Cardiac fibroblast (primary cell): ENCODE results near the gene NRAP.

Experiments
- DNase-seq, 2 donors: peaks; one replicate each; pipeline versions ENCODE4 v3.0.0 to v3.0.0-alpha.2; 2010; ENCODE audit warnings: low read depth in 2 of 2
- H3K4me3 ChIP-seq, 2 donors: replicated peaks in 1 of 2; 1 replicate in 1 of 2; 2 replicates in 1 of 2; pipeline ENCODE4 v1.5.1; 2011; ENCODE audit warnings: low read depth in 2 of 2, low read length in 2 of 2, mild to moderate bottlenecking in 2 of 2, moderate library complexity in 1 of 2
- CTCF ChIP-seq: IDR thresholded peaks from one replicate; pipeline ENCODE4 v1.5.1; 2011; ENCODE audit warnings: low read depth, mild to moderate bottlenecking, low read length, inconsistent platforms

NRAP gene

GRCh38 chr10:113651898-113652297 is 11.9 kb downstream of the NRAP start:
- no peak for DNase-seq
- no peak for TF ChIP-seq CTCF
- H3K4me3 ChIP-seq, result no peak overlapping the region

- no peak for DNase-seq
- TF ChIP-seq CTCF, result no peak
- H3K4me3 ChIP-seq, result no peak overlapping the region
Observed at GRCh38 chr10:113651021-113651420, 12.8 kb downstream of the NRAP start.

- TF ChIP-seq CTCF, result no peak
- DNase-seq, result no peak
- no peak overlapping the region for H3K4me3 ChIP-seq
Observed at GRCh38 chr10:113650172-113650571, 13.7 kb downstream of the NRAP start.

- no peak for TF ChIP-seq CTCF
- H3K4me3 ChIP-seq, result no peak overlapping the region
- DNase-seq, result no peak
Observed at GRCh38 chr10:113648478-113648877, 15.4 kb downstream of the NRAP start.

GRCh38 chr10:113647812-113648211 is 16.0 kb downstream of the NRAP start:
- TF ChIP-seq CTCF, result no peak
- DNase-seq, result no peak
- no peak overlapping the region for H3K4me3 ChIP-seq

GRCh38 chr10:113646336-113647201 is 17.3 kb downstream of the NRAP start:
- DNase-seq, result no peak
- no peak for TF ChIP-seq CTCF
- no peak overlapping the region for H3K4me3 ChIP-seq
